HG02642 (cell line): ENCODE data around the gene PPM1L.

ENCODE experiments used
- ATAC-seq: cut with Tn5 transposase; IDR thresholded peaks from one replicate; pipeline ENCODE4 v1.9.1; 2021; ENCODE audit warnings: mild to moderate bottlenecking; ENCODE audit not compliant: unreplicated experiment, poor library complexity

Gene PPM1L

GRCh38 chr3:160804762-160805161, 48.7 kb downstream of the PPM1L start:
- ATAC-seq: no peak

DNA sequence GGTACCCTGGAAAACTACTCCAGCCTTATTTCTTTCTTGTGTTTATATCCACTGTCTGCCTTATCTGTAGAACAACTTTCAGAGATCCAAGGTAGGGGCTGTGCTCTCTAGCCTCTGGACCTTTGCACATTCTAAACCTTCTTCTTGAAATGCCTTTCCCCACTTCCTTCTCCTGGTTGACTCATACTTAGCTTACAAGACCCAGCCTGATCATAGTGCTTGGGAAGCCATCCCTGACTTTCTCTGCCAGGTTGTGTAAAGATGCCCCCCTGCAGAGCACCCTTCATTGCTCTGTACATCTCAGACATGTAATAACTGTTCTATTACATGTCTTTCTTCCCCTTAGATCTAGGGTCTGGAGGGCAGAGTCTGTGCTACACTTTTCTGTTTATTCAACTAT, 50.1 kb downstream of the PPM1L start:
- ATAC-seq: no peak

DNA sequence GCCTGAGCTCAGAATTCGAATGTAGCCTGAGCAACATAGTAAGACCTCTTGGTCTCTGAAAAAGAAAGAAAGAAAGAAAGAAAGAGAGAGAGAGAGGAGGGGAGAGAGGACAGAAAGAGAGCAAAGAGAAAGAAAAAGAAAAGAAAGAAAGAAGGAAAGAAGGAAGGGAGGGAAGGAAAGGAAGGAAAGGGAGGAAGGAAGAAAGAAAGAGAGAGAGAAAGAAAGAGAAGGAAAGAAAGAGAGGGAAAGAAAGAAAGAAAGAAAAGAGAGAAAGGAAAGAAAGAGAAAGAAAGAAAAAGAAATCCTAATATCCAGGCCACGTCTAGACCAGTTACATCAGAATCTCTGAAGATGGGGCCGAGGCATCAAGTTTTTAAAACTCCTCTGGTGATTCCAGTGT, 50.7 kb downstream of the PPM1L start:
- ATAC-seq: no peak

- ATAC-seq: no peak
Measured at GRCh38 chr3:160808838-160809237, 52.8 kb downstream of the PPM1L start.

DNA sequence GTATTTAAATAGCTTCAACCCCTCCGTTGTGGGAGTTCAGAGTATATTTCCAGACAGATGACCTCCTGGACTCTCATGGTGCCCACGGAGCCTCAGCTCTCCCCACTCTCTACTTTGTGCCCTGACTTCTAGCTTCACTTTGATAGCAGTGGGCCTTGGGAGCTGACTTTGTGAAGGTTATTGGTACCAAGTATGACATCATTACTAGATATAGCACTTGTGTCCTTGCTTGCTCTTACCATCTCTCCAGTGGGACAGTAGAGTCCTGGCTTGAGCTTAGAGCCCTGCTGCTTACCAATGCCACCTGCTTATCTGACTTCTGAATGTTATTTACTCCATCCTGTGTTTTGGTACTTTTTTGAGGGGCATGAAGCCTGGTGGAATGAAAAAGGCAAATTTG, 53.4 kb downstream of the PPM1L start:
- no peak for ATAC-seq

DNA sequence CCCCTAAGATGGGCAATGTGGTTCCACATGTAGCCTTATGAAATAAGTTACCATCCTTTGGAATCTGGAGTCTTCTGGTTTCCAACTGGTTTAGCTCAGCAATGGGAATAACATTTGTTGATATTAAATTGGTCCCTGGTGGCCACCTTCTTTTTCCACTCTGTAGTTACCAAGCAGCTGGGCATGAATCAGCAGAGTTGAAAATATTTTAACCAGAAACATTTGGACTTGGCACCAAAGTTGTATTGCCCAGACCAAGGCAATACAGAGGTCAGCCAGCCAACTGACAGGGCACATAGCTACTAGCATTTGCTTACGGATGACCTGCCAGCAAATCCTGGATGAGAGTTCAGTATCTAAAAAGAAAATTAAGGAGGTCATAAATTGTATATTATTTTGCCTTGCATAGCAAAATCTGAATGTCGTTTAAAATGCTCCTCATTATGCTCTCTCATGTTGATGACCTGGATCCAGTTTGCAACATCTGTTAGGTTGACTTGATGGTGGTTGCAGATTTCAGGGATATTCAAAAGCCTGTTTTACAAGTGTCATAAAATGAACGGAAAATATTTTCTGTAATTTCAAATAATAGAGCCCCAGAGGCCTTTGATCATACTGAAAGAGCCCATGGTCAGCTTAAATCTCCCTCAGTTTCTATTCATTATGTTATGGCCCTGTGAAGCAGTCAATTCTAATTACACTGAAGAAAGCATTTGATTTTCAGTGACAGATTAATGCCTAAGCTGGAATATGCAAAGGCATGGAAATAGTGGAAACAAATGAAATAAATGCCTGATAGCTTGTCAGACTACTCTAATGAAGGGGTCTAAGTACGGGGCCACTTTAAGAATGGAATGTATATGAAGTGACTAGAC, 54.6 kb downstream of the PPM1L start:
- no peak for ATAC-seq

DNA sequence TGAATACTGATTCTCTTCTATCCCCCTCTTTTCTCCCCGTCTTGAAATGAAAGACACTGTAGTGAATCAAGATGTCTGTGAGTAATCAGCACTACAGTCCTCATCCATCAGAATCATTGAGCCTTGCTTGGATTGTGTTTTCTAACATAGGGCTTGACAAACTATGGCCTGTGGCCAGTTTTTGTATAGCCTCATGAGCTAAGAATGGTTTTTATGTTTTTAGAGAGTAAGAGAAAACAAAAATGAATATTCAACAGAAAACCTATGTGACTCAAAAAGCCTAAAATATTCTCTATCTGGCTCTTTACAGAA, 55.2 kb downstream of the PPM1L start:
- ATAC-seq: no peak

DNA sequence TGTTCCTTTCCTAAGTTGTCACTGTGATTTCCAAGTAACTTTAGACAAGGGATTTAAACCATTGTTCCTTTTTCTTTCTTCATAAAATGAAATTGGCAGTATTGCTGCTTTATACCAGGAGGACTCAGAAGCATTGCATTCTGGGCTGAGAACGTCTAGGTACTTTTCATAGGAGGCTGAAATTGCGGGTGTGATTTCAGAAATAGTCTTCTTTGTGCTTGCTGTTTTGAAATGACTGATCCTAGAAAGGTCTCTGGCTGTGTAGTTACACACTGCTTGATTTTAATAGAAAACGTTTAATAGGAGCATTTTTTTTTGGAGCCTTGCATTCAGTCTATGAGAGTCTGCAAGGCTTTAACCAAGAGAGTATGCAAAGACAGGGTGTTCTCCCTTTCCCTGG, 56.3 kb downstream of the PPM1L start:
- no peak for ATAC-seq

- no peak for ATAC-seq
Measured at GRCh38 chr3:160815280-160815679, 59.2 kb downstream of the PPM1L start.

GRCh38 chr3:160820022-160820421, 64.0 kb downstream of the PPM1L start:
- ATAC-seq: no peak

DNA sequence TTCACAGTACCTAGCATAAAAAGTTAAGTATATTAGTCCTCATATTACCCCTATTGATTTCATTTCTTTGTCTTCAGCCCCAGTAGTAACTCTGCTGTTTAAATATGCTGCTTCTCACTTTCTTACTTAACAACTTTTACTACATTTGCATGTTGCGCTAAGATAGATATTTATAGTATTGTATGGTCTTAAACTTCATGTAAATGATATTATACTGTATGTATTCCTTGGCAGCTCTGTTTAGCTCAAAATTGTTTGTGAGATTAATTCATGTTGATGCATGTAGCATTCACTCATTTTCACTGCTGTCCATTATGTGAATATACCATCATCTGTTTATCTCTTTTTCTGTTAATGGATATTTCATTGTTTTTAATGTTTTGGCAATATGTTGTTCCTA, 64.4 kb downstream of the PPM1L start:
- no peak for ATAC-seq

DNA sequence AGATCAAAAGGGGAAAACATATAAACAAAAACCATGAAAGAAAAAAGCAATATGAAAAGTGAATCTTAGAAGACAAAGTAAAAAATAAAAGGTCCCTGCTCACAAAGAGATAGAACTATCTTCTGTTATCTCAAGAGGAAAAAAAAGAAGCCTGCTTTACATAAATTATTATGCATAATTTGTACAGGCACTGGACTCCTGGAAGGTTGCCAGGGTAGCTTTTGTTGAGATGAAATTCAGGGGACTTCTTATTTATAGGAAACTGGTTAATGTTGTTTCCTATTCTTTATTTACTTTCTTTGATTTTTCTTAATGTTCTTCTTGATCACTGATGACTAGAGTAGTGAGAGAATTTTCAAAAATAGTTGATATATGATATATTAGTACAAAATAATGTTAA, 66.9 kb downstream of the PPM1L start:
- no peak for ATAC-seq

GRCh38 chr3:160825311-160825800, 69.3 kb downstream of the PPM1L start:
- no peak for ATAC-seq

GRCh38 chr3:160826408-160826807, 70.4 kb downstream of the PPM1L start:
- ATAC-seq: no peak

DNA sequence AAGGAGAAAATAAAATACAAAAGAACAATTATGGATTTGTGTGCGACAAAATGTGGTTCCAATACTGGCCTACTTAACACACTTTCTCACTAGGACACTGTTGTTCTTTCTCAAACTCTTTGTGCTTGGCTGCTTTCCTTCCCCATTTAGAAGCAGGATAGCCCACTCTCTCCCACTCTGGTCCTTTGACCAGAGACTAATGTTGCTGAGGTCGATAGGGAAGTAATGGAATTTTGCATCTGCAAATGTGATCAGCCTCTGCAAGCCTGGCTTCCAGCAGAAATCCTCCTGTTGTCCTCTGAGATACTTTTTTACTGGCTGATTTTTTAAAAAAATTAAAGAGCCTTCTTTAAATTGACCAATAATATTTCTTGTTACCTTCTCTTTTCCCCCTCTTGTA, 71.0 kb downstream of the PPM1L start:
- no peak for ATAC-seq

GRCh38 chr3:160827516-160827915, 71.5 kb downstream of the PPM1L start:
- ATAC-seq: no peak

GRCh38 chr3:160828880-160829279, 72.8 kb downstream of the PPM1L start:
- no peak for ATAC-seq

GRCh38 chr3:160829486-160830009, 73.5 kb downstream of the PPM1L start:
- ATAC-seq: no peak

DNA sequence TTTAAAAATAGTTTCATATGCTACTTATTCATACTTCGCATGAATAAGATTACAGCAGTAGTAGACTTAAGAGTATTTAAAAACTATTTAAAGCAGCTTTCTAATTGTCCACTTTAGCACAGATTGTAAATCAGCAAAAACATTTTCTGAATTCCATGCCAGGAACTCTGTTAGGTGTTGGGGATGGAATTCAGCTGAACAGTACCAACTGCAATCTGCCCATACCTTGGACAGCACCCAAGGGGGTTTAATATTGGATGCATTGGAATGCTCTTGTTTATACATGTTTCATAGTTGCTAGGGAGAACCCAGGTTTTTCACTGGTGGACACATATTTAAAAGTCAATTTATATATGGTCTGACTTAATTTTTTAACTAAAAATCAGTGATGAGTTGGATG, 74.8 kb downstream of the PPM1L start:
- ATAC-seq: no peak

- no peak for ATAC-seq
Measured at GRCh38 chr3:160831401-160831800, 75.4 kb downstream of the PPM1L start.

DNA sequence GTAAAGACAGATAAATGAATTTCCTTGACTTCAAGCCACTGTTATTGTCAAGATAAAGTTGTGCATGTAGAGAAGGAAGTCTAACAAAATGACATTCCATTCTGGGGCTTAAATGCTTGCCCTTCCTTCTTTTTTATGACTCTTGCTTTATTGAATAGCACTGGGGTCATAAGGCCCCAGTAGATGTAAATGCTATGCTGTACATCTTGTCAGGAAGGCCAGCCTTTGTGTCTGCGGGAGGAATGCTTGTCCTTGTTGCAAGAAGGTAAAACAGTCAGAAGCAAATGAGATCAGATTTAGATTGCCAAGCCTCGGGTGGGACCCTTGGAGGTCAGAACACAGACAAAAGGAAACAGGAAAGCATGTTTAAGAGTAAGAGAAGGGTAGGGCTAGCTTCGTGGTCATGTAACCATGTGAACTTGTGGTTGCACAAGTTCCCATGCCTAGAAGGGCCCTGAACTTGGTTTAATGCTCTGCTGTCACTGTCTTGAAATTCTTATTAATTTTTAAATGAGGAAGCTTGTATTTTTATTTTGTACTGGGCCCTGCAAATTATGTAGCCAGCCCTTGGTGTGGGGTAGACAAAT, 81.5 kb downstream of the PPM1L start:
- no peak for ATAC-seq

GRCh38 chr3:160840590-160840989, 84.6 kb downstream of the PPM1L start:
- ATAC-seq: no peak
